ENCODE data around the gene FITM1.

DNA sequence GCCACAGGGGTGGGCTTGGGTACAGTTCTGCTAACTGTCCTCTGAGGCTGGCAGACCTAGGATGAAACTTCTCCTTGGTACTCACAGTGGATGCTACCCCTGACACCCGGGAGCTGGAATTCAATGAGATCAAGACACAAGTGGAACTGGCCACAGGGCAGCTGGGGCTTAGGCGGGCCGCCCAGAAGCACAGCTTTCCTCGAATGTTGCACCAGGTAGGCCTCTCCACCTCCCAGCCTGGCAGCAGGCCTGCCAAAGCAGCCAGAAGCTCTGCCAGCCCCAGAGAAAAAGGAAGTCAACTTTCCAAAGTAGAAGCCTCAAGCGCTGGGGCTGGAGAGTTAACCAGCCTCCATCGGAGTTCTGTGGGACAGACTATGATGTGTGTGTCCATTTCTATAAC is 13.3 kb upstream of the FITM1 start:
- TF ChIP-seq, protein P1, sequence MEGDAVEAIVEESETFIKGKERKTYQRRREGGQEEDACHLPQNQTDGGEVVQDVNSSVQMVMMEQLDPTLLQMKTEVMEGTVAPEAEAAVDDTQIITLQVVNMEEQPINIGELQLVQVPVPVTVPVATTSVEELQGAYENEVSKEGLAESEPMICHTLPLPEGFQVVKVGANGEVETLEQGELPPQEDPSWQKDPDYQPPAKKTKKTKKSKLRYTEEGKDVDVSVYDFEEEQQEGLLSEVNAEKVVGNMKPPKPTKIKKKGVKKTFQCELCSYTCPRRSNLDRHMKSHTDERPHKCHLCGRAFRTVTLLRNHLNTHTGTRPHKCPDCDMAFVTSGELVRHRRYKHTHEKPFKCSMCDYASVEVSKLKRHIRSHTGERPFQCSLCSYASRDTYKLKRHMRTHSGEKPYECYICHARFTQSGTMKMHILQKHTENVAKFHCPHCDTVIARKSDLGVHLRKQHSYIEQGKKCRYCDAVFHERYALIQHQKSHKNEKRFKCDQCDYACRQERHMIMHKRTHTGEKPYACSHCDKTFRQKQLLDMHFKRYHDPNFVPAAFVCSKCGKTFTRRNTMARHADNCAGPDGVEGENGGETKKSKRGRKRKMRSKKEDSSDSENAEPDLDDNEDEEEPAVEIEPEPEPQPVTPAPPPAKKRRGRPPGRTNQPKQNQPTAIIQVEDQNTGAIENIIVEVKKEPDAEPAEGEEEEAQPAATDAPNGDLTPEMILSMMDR (IDR thresholded peaks at IDR 0.05; ENCODE audit: poor library complexity, severe bottlenecking), result no peak
- TF ChIP-seq RAD21 (conservative IDR thresholded peaks at IDR 0.05) (no peak), EZH2 (IDR thresholded peaks at IDR 0.05; ENCODE audit: borderline replicate concordance, insufficient read depth, low read length, poor library complexity, severe bottlenecking) (no peak), SMC3 (conservative IDR thresholded peaks at IDR 0.05; ENCODE audit: poor library complexity) (no peak), TAF1 (IDR thresholded peaks at IDR 0.05; ENCODE audit: low read depth) (no peak), POLR2AphosphoS5 (IDR thresholded peaks at IDR 0.05) (no peak)

All from neural cell (in vitro differentiated cells).